ENCODE data around the gene PIP4K2A.
"Not testable (repeated sequence)": the region's sequence is repeated elsewhere in the genome, so short reads cannot be mapped to it uniquely, and the experiment has no call there.

PIP4K2A gene

DNA sequence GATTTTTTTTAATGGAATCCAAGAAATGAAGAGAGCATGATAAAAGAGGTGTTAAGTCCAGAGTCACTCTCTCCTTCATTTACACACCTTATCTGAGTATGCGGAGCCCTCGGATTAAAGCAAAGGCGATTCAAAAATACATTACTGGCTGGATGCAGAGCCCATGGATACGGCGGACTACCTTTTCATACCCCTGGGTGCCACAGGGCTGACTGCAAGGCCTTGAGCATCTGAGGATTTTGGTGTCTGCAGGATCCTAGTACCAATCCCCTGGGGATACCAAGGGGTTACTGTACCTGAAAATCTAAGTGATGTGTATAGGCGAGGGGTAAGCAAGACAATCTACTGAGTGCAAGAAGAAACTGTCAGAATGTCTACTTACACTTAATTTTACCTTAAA lies 20.5 kb downstream of the PIP4K2A start:
- DNase-seq (ENCODE audit: low read depth) = no peak

DNA sequence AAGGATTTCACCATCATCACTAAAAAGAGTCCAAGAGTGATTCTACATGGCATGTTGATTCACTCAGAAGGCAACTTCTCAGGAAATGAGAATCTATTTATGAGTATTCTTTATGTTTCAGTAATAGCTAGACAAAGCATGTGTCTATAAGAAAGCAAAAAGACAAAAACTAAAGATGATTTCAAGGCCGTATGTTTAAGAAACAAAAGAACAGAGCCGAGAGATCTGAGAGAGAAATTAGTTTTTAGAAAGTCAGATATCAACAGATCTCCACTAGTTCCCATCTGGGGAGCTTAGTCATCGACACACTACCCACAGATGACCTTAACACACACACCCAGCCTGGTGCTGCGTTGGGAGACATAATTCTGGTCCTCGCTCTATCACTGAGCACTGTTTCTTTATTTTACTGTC lies 21.0 kb downstream of the PIP4K2A start:
- peak; percentile 42 for DNase-seq (ENCODE audit: low read depth)

DNA sequence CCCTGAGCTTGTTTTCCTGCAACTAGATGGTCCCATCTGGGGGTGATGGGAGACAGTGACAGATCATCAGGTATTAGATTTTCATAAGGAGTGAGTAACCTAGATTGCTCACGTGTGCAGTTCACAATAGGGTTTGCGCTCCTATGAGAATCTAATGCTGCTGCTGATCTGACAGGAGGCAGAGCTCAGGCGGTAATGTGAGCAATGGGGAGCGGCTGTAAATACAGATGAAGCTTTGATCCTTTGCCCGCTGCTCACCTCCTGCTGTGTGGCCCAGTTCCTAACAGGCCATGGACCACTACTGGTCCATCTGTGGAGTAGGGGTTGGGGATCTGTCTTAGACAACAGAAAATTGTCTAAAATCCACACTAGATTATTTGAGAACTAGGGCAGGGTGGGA lies 22.3 kb downstream of the PIP4K2A start:
- not testable (repeated sequence) for DNase-seq (ENCODE audit: low read depth)

DNA sequence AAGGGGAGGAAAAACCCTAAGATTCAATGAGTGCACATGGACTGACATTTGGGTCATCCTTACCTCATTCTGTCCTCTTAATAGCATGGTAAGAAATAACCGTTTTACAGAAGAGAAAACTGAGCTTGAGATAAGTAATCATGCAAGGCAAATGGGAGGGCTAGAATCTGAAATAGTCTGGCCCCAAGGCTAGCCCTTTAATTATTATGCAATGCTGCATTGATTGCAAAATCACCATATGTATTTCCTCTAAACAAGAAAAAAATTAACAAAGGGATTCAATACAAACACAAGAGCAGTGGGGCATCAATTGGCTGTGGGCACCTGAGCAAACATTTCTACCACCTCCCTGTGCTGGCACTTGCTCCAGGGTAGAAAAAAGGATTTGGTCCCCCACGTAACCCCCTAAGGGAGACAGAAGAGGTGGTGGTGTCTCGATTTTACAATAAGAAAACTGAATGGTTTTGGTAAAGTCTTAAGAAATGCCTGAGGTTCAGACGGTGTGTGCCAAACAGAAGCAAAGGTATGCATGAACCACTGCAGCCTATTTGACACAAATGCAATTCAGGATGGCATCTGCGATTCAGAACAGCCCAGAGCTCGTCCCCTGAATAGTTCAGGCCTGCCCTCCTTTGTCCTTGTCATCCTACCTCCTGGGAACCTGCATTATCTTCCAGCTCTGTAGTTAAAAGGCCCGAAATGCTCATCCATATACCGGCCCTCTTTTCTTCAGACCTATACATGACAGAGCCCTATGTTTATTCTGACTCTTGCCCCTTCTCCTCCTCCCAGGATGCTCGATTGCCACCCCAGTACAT lies 23.6 kb downstream of the PIP4K2A start:
- no peak for DNase-seq (ENCODE audit: low read depth)

DNA sequence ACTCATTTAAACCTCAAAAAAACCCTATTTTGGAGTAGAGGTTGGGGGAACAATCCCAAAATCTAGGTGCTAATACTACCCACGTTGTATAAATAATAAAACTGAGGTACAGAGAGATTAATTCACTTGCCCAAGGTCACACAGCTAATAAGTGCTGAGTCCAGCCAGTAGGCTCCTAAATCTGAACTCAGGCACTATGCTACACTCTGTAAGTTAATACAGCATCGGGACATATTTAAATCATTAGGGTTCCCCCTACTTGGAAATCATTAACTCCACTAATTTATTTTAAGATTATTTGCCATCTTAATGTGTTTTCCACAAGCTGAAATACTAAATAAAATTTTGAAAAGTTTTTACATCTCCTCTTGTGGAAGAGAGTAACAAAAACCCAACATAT lies 24.2 kb downstream of the PIP4K2A start:
- no peak for DNase-seq (ENCODE audit: low read depth)

DNA sequence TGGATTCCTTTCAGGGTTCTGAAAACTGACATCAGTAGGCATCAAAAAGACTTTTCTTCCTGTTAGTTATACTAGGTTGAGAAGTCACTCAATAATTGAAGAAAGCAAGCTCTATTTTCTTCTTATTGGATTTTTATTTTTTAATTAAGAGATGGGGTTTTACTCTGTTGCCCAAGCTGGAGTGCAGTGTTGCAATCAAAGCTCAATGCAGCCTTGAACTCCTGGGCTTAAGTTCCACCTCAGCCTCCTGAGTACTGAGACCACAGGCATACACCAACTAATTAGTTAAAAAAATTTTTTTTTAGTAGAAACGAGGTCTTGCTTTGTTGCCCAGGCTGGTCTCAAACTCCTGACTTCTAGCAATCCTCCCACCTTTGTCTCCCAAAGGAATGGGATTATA lies 28.0 kb downstream of the PIP4K2A start:
- no peak for DNase-seq (ENCODE audit: low read depth)

DNA sequence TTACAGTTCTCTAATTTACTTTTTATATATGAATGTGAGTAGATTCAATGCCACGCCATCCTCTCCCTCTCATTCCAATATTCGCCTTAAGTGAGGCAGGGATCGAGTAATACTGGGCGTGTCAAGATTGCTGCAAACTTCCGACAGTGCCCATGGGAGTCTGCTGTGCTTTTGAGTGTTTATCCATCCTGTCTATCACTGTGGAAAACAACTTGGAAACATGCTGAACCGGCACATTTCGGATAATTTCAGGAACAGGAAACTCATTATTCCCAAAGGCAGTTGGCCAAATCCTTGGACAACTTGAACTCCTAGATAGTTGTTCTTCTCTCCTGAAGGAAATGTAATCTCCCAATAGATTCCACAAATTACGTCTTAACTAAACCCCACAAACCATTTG lies 28.5 kb downstream of the PIP4K2A start:
- no peak for DNase-seq (ENCODE audit: low read depth)

DNA sequence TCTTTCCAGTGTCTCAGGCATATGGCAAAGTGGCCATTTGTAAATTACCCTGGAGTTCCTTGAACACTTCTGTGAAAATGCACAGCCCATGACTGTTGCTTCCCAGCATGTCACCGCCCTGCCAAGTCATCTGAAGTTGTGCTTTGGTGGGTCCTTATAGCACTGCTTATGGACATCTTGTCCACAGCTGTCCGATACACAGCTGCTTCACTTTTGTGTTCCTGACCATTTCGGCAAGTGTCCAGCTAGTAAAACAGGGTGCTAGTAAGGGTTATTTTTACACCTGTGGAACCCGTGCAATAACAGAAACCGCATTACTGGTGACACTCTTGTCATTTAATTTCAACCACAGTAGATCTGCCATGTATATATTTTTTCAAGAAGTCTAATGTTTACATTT lies 29.7 kb downstream of the PIP4K2A start:
- no peak for DNase-seq (ENCODE audit: low read depth)

DNA sequence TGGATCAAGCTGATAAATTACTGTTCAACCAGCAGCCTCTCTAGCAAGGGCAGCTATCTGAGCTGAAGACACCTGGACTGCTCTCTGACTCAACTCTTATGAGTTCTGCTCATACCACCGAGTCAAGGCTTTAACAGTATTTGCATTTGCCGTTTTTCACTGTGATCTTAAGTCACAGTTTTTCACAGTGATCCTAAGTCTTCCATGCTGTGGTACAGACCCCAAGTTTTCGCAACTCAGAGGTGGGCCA lies 31.3 kb downstream of the PIP4K2A start:
- DNase-seq (ENCODE audit: low read depth) = no peak

DNA sequence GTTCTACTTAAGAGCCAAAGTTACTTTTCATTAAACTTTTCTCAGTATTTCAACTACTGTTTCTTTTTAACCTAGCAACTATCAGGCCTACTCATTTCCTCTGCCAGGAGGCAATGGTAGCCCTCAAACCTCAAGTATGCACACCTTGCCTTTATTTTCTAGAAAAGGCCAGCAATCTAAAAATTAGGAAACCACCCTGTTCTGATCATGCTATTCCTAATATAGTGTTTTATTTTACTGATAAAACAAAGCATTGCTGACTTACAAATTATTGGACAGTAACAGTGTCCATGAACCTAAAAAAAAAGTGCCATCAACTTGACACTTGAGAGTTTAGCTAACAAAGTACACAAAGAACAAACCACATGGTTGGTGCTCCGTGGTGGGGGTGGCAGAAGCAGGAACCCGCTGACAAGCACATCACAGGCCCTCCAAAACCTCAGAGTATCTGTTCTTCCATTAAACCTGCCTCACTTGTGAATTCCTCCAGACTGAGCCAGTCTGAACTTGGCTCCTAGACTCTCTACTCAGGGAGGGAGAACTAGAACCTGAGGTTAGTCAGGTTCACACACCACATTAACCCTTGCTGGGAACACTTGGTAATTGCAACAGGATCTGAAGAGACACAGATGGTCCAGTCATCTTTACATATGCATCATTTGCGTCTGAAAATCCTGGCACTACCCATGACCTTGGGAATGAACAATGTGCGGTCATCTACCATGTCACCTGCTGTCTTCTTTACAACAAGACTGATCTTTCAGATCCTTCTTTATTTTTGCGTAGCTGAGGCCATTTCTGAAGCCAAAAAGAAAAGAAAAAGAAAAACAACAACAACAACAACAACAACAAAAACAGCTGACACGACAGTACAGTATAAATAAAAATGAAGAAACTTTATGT lies 31.9 kb downstream of the PIP4K2A start:
- DNase-seq (ENCODE audit: low read depth) = no peak

DNA sequence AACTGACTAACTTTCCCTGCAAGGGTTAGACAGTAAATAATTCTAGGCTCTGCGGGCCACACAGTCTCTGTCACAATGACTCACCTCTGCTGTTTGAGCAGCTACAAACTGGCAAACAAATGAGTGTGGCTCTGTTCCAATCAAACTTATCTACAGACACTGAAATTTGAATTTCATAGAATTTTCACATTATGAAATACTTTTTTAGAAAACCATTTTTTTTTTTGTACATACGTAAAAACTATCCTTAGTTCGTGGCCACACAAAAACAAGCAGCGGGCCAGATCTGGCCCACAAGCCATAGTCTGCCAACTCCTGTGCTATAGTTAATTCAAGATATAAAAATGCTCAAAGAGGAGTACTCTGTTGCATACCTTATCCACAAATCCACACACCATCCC lies 32.6 kb downstream of the PIP4K2A start:
- peak; percentile 48 for DNase-seq (ENCODE audit: low read depth)

DNA sequence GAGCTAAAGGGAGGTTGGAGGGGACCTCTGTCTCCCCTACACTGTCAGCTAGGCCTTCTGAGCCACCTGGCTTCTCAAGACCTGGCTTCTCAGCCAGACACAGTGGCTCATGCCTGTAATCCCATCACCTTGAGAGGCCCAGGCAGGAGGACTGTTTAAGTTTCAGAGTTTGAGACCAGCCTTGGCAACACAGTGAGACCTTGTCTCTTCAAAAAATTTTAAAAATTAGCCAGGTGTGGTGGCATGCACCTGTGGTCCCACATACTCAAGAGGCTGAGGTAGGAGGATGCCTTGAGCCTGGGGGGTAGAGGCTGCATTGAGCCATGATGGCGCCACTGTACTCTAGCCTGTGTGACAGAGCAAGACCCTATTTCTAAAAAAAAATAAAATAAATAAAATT lies 33.1 kb downstream of the PIP4K2A start:
- no peak for DNase-seq (ENCODE audit: low read depth)

DNA sequence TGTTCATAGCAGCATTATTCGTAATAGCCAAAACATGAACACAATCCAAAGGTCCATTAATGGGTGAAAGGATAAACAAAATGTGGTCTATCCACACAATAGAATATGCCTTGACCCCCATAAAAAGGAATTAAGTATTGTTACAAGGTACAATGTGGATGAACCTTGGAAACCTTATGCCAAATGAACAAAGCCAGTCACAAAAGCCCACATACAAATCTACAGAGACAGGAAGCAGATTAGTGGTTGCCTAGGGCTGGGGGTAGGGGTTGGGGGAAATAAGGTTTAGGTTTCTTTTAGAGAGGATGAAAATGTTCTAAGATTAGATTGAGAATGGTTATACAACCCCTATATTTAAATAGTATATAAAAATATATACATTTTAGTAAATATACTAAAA lies 34.8 kb downstream of the PIP4K2A start:
- no peak for DNase-seq (ENCODE audit: low read depth)

DNA sequence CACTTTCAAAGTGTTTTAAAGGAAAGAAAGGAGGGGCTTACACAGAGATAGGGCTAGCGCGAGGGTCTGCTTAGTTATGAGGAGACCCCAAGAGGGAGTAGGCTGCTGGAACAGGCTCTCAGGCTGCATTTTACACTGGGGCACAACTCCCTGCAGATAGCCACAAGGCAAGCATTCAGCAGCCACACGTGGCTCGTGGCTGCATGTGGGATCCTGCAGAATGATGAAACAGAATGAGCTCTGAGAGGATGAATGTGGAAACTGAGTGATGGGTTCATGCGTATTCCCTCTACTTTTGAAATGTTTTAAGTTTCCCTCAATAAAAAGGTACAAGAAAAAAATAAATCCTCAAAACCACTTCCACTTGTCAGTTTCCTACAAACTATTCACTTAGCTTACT lies 37.0 kb downstream of the PIP4K2A start:
- DNase-seq (ENCODE audit: low read depth) = no peak

DNA sequence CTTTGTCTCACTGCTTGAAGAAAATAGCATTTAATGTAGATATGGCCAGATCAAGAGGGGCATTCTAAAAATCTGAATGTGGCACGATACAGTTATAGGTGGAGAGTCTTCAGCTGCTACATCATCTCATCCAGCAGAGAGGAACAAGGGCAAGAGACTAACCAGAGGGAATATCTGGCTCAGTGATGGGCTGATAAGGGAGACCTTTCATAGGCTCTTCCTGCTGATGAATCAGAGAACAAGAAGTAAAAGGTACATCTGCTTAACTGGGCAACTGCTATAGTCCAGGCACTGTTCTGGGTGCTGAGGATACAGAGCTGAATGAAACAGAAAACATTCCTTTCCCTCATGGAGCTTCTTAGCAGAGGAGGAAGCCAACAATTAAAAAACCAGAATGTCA lies 37.9 kb downstream of the PIP4K2A start:
- no peak for DNase-seq (ENCODE audit: low read depth)

DNA sequence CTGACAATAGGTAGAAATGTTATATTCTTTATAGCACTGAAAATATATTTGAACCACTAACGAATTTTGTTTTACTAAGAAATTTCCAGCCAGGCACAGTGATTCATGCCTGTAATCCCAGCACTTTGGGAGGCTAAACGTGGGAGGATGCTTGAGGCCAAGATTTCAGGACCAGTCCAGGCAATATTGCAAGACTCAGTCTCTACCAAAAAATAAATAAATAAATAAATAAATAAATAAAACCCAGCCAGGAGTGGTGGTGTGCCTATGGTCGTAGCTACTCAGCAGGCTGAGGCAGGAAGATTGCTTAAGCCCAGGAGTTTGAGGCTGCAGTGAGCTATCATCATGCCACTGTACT lies 39.8 kb downstream of the PIP4K2A start:
- DNase-seq (ENCODE audit: low read depth) = no peak

DNA sequence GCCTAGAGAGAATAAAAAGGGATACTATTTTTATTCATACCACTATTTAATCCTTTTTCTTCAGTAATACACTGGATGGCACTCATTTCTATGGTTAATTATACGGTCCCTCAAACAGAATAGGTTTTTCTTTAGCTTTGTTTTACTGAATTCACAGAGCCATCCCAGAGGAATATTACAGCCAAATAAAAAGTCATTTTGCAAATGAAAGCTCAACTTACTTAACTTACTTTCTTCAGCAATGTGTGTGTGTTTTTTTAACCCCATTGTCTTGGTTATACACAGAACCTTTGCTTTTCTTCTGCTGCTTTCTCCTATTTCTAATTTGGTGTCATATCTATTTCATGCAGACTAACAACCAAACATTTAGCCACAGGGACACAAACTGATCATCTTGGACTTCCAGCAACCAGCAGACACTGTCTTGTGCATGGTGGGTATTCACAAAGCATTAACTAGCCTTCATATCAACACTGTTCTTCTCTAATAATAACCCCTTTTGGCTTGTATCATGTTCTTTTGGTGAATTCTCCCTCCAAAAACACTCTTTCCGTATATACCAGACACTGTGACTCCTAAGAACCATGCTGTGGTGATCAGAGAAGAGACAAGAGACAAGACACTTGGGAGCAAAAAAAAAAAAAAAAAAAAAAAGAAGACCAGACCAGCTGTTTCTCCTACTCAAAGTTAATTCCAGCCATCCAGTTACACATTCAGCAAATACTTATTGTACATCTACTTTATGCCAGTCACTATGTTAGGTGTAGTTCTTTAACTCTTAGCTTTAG lies 40.4 kb downstream of the PIP4K2A start:
- DNase-seq (ENCODE audit: low read depth) = no peak

DNA sequence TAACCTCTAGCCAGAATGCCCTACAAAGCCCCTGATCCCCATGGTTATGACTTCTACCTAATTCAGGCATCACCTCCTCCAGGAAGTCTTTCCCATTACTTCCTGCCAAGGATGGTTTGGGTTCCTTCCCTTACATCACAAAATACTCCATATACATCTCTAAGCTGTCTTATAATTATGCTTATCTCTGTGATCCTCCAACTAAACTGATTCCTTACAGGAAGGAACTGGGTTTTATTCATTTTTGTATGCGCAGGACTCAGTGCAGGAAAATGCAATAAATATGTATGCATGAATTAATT lies 41.3 kb downstream of the PIP4K2A start:
- DNase-seq (ENCODE audit: low read depth) = no peak

DNA sequence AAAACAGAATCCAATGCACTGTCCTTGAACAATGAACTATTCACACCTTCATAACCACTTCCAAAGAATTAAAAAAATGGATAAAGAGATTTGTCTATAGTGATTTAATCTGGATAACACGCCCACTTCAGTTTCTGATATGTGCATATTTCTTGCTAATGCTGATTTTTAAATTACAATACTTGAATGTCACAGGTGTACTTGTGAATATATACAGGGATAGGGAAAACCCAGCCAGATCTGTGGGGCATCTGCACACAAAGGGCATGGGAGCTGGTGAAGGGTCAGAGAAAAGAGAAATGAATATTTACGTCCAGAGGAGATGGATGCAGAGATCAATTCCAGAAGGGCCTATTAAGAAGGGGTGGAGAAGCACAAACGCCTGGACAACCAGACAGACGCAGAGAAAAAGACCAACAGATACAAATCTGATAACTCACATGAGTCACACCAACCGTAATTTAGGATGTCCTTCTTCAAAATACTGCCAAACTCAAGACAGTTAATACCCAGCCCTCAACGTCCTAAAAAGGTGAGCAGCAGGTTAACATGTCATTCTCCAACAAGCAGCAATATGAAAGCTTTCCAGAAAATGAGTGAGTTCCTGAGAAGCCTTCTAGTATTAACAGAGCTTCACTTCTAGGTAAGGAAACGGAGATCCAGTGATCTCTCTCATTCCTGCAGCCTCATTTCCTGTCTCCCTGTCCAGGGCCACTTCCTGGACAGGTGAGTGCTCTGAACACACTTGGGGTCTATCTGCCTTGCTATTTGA lies 41.9 kb downstream of the PIP4K2A start:
- DNase-seq (ENCODE audit: low read depth) = no peak

DNA sequence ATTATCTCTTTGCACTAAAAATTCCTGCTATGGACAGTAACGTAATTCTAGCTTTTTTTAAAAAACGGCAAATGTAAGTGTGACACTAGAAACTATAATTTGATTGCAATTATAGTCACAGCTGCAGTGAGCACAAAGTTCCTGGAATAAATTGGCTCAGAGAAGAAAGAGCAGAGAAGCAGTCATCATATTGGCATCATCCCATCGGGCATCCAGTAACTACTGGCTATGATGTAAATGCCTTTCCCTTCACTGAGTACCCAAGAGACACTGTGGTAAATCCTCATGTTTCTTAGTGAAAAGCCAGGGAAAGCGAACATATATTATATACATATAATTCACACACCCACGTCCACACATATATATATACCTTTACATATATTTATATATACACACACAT lies 43.6 kb downstream of the PIP4K2A start:
- DNase-seq (ENCODE audit: low read depth) = peak; percentile 24

DNA sequence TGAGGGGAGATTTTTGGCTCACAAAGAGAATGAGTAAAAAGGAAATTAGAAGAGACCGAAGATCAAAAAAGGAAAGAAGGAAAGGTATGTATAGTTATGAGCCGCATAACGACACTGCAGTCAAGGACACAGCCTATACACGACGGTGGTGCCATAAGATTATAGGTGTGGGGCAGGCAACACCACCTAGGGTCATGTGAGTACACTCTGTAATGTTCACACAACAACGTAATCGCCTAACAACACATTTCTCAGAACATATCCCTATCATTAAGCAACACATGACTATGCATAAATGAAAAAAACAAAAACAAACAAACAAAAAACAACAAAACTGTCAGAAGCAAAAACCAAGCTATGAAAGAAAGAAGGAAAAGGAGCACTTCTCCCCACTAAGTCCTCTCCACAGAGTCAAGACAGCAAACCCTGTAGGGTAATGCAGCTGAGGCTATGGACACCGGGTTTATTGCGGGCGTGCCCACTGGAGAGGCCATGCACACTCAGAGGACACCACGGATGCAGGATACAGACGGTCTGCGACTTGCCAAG lies 45.1 kb downstream of the PIP4K2A start:
- DNase-seq (ENCODE audit: low read depth) = no peak

DNA sequence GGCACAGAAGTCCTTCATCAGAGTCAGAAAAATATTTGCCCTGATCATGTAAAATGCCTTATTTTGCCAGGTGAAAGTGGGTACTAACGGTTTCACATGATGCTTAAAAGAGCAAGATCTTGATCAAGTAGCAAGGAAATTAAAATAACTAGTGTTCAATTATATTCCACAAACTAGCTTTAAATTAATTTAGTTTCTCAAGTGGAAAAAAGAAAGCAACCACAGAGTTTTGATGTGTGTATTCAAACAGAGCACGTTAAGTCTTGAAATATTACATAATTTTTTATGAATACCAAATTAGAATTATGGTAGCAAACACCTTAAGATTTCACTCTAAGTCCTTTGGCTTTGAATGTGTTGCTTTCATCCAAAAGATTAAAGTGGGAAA lies 47.3 kb downstream of the PIP4K2A start:
- DNase-seq (ENCODE audit: low read depth) = no peak

Data from GM04504 (cell line).